Activated T-helper 1 cell treated with anti-CD3 and anti-CD28 coated beads, Interleukin-2, amount 50 U/mL, for 16 hours (primary cell): ENCODE measurements around the gene ANKRD11.
"Not testable (repeated sequence)": the region's sequence is repeated elsewhere in the genome, so short reads cannot be mapped to it uniquely, and the experiment has no call there.

Source experiments
- DNase-seq, 2 donors: peaks; one replicate each; pipeline ENCODE4 v3.0.0-alpha.2; 2020; ENCODE audit warnings: low read depth in 1 of 2, low spot score in 1 of 2

Gene ANKRD11

GRCh38 chr16:89408315-89408714 lies 82.0 kb downstream of the ANKRD11 start:
- no peak for DNase-seq

DNA sequence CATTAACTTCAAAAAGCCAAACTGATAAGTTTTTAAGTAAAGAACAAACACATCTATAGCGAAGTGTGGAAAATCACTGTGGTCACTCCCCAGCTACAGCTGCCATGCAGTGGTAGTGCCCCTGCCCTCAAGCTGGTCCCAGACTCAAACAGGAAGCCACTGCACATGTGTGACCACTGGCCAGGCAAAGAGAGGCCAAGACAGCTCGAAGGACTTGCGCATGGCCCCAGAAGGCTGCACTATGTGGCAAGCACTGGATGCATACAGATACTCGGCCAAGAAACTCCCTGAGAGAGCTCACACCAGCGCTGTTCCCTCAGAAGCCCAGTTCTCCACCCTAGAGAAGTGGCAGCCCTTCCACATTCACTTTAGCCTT lies 82.4 kb downstream of the ANKRD11 start:
- DNase-seq: no peak

DNA sequence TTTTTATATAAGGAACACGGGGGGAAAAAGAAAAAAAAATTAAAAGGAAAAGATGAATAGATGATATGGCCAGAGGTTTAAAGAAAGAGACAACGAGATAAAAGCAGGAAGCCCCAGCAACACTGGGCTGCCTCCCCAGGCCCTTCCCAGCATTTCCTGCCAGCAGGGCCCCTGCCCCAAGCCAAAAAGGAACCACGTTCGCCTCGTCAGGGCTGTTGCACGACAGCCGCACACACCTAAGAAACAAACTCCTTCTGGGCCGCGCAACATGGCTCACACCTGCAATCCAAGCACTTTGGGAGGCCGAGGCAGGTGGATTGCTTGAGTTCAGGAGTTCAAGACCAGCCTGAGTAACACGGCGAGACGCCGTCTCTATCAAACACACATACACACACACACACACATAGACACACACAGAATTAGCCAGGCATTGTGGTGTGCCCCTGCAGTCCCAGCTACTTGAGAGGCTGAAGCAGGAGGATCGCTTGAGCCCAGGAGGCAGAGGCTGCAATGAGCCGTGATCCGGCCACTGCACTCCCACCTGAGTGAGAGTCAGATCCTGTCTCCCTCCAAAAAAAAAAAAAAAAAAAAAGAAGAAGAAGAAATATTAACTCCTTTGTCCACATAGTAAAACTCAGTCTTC lies 83.0 kb downstream of the ANKRD11 start:
- no peak for DNase-seq

DNA sequence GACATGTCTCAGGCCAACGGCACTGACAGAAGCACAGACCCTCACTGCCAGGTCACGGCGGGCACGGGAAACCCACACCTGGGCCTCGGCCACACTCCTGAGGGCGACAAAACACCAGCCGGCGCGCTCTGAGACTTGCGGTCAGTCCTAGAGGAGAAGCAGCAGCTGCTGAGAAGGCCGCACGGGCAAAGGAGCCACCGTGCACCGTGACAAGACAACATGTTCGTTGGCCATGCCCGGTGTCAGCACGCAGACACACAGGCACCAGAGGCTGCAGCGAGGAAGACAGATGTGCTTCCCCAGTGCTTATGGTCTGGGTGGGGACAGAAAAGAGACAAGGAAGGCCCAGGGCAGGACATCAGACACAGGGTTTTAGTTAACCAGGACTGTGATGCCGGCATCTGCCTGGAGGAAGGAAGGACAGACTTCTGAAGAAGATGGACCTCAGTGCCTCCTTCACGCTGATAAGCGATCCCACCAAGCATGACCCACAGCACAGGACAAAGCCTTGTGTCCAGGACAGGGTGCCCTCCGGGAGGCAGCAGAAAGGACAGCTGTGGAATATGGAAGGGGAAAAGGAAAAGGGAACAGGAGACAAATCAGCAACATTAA lies 84.0 kb downstream of the ANKRD11 start:
- no peak for DNase-seq

DNA sequence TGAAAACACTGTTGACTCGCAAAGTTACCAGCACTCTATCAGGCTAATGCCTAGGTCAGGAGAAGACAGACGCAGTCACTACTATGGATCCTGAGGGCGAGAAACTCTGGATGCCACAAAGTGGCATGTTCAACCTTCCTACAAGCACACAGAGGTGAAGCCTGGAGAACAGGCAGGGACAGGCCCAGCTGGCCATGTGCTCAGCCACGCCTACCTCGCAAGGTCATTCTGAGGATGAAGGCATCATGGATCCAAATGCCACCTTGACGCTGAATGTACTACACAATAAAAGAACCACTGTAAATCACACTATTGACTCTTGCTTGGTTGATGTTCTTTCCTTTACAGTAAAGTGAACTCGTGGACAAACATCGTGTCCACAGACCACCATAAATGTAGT lies 85.8 kb downstream of the ANKRD11 start:
- no peak for DNase-seq

DNA sequence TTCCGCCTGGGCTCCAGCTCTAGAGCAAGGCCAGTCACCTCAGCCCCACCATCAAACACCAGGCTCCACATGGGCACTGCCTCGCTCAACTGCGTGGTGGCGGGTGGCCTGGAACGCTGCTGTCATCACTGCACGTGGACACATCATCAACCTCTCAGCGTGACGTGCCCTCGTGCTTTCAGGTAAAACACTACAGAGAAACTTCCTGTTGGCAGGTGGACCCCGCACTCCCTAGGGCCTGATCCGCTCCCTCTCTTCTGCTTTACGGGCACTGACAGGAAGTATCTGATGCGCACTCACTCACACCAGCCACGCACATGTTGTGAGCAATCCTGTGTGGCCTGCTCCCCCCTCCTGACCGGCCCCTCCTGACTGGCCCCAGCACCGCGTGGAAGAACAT lies 87.4 kb downstream of the ANKRD11 start:
- DNase-seq: no peak

DNA sequence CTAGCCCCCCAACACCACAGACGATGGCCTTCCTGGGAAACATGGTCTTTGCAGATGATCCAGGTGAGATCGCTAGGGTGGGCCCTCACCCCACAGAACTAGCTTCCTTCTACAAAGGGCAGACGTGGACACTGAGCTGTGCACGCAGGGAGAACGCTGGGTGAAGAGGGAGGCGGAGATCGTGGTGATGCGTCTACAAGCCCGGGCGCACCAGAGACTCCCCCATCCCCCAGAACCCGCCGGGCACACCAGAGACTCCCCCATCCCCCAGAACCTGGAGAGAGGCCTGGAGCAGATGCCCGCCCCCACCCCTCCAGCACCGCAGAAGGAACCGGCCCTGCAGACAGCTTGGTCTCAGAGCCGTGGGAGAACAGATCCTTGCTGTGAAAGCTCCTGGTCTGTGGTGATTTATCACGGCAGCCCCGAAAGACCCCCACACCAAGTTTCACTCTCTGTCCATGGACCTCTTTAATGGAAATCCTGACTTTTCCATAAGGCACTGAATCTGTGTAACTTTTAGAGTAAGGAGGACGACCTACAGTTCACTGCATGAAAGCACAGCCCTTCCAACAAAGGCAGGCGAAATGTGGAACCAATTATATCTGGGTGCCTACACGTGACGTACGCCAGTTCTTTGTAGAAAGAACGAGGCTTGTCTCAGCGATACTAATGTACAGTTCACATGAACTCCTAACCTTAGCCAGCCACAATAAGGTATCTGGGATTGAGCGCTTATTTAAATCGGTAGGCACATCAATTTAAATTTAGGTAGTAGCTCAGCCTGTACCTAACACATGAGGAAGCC lies 88.5 kb downstream of the ANKRD11 start:
- DNase-seq: no peak

GRCh38 chr16:89401205-89401604 lies 89.2 kb downstream of the ANKRD11 start:
- DNase-seq: no peak

DNA sequence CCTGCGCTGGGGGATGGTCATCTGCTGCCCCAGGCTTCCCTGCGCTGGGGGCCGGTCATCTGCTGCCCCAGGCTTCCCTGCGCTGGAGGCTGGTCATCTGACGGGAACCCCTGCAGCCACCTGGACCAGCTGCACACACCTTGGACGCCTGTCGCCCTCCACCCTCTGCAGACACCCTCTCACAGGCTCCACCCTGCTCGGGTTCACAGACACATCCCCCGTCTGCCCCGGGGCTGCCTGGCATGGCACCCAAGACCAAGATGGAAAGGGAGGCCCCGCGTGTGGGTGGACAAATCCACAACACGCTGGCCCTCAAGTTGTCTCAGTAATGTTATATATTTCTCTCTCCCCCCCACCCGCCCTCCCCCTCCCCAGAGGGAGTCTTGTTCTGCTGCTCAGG lies 89.6 kb downstream of the ANKRD11 start:
- no peak for DNase-seq

DNA sequence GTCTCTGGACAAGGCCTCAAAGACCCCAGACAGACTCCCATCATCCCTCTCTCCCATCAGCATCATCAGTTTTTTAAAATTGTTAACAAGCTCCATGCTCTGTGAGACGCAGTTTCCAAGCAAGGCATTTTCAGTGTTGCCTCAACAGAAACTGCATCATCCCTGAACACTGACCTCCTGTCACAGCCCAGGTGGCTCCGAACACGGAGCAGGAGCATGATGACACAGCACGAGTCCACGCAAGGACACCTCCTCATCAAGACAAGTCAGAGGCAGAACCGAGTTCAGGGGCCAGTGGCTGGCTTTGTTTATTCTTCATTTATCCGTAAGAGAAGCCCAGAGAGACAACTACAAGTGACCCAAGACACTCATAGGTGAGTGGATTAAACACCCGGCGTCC lies 91.4 kb downstream of the ANKRD11 start:
- DNase-seq: no peak

GRCh38 chr16:89397331-89397861 lies 93.0 kb downstream of the ANKRD11 start:
- DNase-seq: no peak

GRCh38 chr16:89396156-89396555 lies 94.2 kb downstream of the ANKRD11 start:
- no peak for DNase-seq

DNA sequence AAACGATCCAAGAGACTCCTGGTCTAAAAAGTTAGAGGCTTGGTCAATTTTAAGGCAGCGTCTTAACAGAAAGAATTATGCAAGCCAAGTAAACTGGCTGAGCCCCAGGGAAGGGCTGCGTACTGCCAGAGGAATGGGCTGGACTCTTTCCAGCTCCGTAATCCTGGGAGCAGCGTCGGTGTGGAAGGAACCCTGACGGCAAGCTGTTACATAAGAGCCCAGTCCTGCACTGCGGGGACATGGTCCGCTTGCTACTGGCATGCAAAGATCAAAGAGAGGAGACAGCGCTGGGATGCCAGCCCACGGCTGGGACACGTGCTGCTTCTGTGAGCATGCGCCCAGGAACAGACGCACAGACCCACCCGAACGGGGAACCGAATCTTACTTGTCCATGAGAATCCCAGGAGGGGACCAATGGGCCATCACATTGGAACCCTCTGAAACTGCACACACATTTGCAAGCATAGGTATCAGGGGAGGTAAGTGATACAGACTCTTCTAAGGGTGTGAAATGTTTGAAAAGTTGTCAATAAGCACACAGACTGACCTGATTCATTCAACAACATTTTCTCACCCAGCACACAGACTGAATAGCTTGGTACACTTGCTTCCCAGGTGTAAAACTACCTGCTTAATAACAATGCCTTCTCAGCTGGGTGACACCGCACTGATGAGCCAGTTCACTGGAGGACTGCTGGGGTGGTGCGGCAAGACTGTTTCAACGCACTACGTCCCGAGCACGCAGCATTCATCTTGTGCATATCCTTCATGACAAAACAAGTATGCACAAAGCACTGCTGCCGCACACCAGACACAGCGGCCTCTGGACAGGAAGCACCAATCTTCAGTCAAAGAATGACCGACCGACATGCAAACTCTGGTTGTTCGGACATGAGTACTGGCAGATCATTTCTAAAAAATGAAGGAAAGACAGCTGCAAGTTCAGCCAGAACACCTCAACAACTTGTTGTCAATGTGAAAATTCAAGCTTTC lies 94.9 kb downstream of the ANKRD11 start:
- no peak for DNase-seq

- no peak for DNase-seq
Observed at GRCh38 chr16:89393738-89394406, 96.5 kb downstream of the ANKRD11 start.

GRCh38 chr16:89392881-89393737 lies 97.3 kb downstream of the ANKRD11 start:
- DNase-seq: no peak

- DNase-seq: not testable (repeated sequence)
Observed at GRCh38 chr16:89390224-89390583, 100.2 kb downstream of the ANKRD11 start.

DNA sequence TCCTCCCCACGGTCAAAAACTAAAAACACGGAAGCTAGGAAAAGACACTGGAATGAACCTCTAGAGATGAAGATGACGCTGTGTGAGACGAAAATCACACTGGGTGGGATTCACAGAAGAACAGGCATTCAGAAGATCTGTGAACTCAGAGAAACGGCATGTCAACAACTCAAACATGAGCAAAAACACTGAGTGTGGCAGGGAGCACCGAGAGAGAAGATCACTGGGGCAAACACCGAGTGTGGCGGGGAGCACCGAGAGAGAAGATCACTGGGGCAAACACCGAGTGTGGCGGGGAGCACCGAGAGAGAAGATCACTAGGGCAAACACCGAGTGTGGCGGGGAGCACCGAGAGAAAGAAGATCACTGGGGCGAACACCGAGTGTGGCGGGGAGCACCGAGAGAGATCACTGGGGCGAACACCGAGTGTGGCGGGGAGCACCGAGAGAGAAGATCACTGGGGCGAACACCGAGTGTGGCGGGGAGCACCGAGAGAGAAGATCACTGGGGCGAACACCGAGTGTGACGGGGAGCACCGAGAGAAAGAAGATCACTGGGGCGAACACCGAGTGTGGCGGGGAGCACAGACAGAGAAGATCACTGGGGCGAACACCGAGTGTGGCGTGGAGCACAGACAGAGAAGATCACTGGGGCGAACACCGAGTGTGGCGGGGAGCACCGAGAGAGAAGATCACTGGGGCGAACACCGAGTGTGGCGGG lies 100.7 kb downstream of the ANKRD11 start:
- not testable (repeated sequence) for DNase-seq

DNA sequence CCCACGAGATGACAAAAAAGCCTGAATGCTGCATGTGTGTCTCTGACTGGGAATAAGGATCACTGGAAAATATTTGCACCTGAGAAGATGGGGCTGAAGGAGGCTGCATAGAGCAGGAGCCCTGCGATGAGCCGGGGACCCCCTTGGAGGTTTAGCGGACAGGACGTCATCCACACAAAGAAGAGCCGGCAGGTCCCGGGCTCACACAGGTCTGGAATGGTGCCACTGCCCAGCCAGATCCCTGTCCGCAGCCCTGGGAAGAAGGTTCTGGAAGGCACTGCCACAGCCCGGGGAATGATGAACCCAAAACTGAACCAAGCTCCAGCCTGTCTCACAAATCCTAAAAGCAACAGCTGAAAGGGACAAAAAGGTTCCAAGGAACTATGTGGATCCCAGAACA lies 101.8 kb downstream of the ANKRD11 start:
- DNase-seq: no peak
